Mucosa of descending colon (tissue), 3 donors: Measurements from ENCODE around the gene ENOX1. TPM values are rescaled to one million over a fixed set of nuclear protein-coding genes. Genes with fewer than 3 reads are reported as not detected.

Experiments used
- ATAC-seq: fragments of 200-7000 bp; cut with Tn5 transposase; one replicate; pipeline ENCODE4 v1.9.1; 2020; ENCODE audit warnings: mild to moderate bottlenecking, moderate library complexity
- DNase-seq, 3 donors: peaks; one replicate each; pipeline ENCODE4 v3.0.0-alpha.2; 2020
- H3K36me3 ChIP-seq: fragments of 200-600 bp; one replicate; pipeline ENCODE4 v1.8.0; 2021; ENCODE audit warnings: low read depth, mild to moderate bottlenecking
- H3K4me1 ChIP-seq: fragments of 200-600 bp; one replicate; pipeline ENCODE4 v1.8.0; 2021; ENCODE audit warnings: low read depth, mild to moderate bottlenecking
- H3K4me3 ChIP-seq: fragments of 200-600 bp; one replicate; pipeline ENCODE4 v1.8.0; 2021; ENCODE audit warnings: mild to moderate bottlenecking
- H3K9me3 ChIP-seq: fragments of 200-600 bp; one replicate; pipeline ENCODE4 v1.8.0; 2021; ENCODE audit warnings: mild to moderate bottlenecking
- CTCF ChIP-seq: fragments of 200-600 bp; IDR thresholded peaks from one replicate; pipeline ENCODE4 v1.8.0; 2022; ENCODE audit warnings: antibody characterized with exemption, mild to moderate bottlenecking
- intact Hi-C, 2 donors: fragments of 100-400 bp; cut with DNase I in 1 of 2; cut with micrococcal nuclease in 1 of 2; formaldehyde crosslinking; loops; one replicate each; pipeline versions ENCODE4 v1.11.0 to v1.11.1; 2022; cut with DNase I, micrococcal nuclease
- total RNA-seq, 3 donors: library from RNA; stranded (reverse); fragmentation: NEBNext Ultra II Directional in 2 of 3; extraction: Animal tissue kit (Norgen Biotek cat#: 25700) in 2 of 3; gene quantifications; one replicate each; pipeline versions ENCODE4 v1.2.1 to v1.2.4, GENCODE V29; 2021 to 2023
- donor health status: DM: no; HTN: no; CAD: no; lungs with moderate emphysema.
- donor health status: DM: no; HTN: no; CAD: no.
- donor health status: DM: no; HTN: yes; CAD: no.

ENOX1 gene
- total RNA-seq, 3 donors from 2014 or later, result 0.35 to 9.8 (median 1.2) TPM

- H3K4me1 ChIP-seq, result peaks cover 2% of the 10 kb centered on the region
- H3K9me3 ChIP-seq, result no peaks in the 10 kb centered on the region
- TF ChIP-seq CTCF, result no peak
- no peaks in the 10 kb centered on the region for H3K36me3 ChIP-seq
- no peak for ATAC-seq
- no peak overlapping the region for H3K4me3 ChIP-seq
- no peak for DNase-seq
- intact Hi-C loops, result no loop called here
Measured at GRCh38 chr13:43780666-43781065, 6.1 kb downstream of the ENOX1 start.

GRCh38 chr13:43776501-43777079 is 10.2 kb downstream of the ENOX1 start:
- DNase-seq (no peak), ATAC-seq (no peak)
- Histone ChIP-seq H3K4me1 (no peaks in the 10 kb centered on the region), H3K36me3 (no peaks in the 10 kb centered on the region), H3K4me3 (no peak overlapping the region), H3K9me3 (no peaks in the 10 kb centered on the region)
- intact Hi-C loops, result no loop called here
- TF ChIP-seq CTCF, result no peak

GRCh38 chr13:43776006-43776405 is 10.8 kb downstream of the ENOX1 start:
- intact Hi-C loops, result no loop called here
- TF ChIP-seq CTCF, result no peak
- ATAC-seq (no peak), DNase-seq (no peak)
- no peaks in the 10 kb centered on the region for H3K36me3 ChIP-seq
- H3K4me3 ChIP-seq, result no peak overlapping the region
- H3K4me1 ChIP-seq, result no peaks in the 10 kb centered on the region
- no peaks in the 10 kb centered on the region for H3K9me3 ChIP-seq

- no peak for TF ChIP-seq CTCF
- ATAC-seq (no peak), DNase-seq (no peak)
- intact Hi-C loops, result no loop called here
- Histone ChIP-seq H3K4me3 (no peak overlapping the region), H3K4me1 (no peaks in the 10 kb centered on the region), H3K36me3 (no peaks in the 10 kb centered on the region), H3K9me3 (no peaks in the 10 kb centered on the region)
Measured at GRCh38 chr13:43773602-43774001, 13.2 kb downstream of the ENOX1 start.

- Histone ChIP-seq H3K9me3 (no peaks in the 10 kb centered on the region), H3K36me3 (no peaks in the 10 kb centered on the region), H3K4me1 (no peaks in the 10 kb centered on the region), H3K4me3 (no peak overlapping the region)
- ATAC-seq, result no peak
- DNase-seq, result no peak
- intact Hi-C loops, result no loop called here
- no peak for TF ChIP-seq CTCF
Measured at GRCh38 chr13:43770871-43771270, 15.9 kb downstream of the ENOX1 start.

GRCh38 chr13:43769529-43769928 is 17.2 kb downstream of the ENOX1 start:
- Histone ChIP-seq H3K36me3 (no peaks in the 10 kb centered on the region), H3K4me3 (no peak overlapping the region), H3K9me3 (no peaks in the 10 kb centered on the region), H3K4me1 (no peaks in the 10 kb centered on the region)
- ATAC-seq, result no peak
- TF ChIP-seq CTCF, result no peak
- intact Hi-C loops, result no loop called here
- no peak for DNase-seq
